Measurements from ENCODE around the gene CDK18.

The CDK18 gene

GRCh38 chr1:205570796-205571537 lies 66.5 kb downstream of the CDK18 start:
- Histone ChIP-seq H3K27ac (ENCODE audit: low read length) (no peak overlapping the region), H3K4me3 (ENCODE audit: low read length) (no peak overlapping the region), H3K9ac (ENCODE audit: low read length) (no peak overlapping the region), H3K9me3 (ENCODE audit: control insufficient read depth, low read depth, low read length) (no peaks in the 10 kb centered on the region), H3K4me1 (ENCODE audit: control insufficient read depth, low read depth, low read length) (peaks cover 3% of the 10 kb centered on the region), H3K27me3 (ENCODE audit: control insufficient read depth, insufficient read depth, low read length) (peaks cover 67% of the 10 kb centered on the region), H3K36me3 (ENCODE audit: control insufficient read depth, low read depth, low read length) (no peaks in the 10 kb centered on the region)

DNA sequence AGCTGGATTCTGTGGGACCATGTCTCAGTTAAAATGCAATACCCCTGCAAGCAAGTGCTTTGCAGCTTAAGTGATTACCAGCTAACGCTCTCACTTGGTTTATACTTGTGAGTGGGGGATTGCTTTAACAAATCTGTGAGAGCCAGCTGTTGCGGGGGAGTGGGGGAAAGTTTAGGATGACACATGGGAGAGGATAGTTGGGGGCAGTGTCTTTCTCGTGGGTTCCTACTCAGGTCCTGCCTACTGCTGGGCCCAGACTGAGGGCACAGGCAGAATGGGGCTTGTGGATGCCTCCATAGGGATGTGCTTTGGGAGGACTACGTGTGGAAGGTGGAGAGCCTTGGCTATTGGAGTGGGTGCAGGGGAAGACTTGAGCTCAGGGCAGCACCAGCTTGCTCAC lies 67.3 kb downstream of the CDK18 start:
- Histone ChIP-seq H3K4me1 (ENCODE audit: control insufficient read depth, low read depth, low read length) (peaks cover 3% of the 10 kb centered on the region), H3K36me3 (ENCODE audit: control insufficient read depth, low read depth, low read length) (no peaks in the 10 kb centered on the region), H3K27ac (ENCODE audit: low read length) (no peak overlapping the region), H3K4me3 (ENCODE audit: low read length) (no peak overlapping the region), H3K9ac (ENCODE audit: low read length) (no peak overlapping the region), H3K9me3 (ENCODE audit: control insufficient read depth, low read depth, low read length) (no peaks in the 10 kb centered on the region), H3K27me3 (ENCODE audit: control insufficient read depth, insufficient read depth, low read length) (peaks cover 59% of the 10 kb centered on the region)

GRCh38 chr1:205572421-205572820 lies 68.0 kb downstream of the CDK18 start:
- H3K9ac ChIP-seq (ENCODE audit: low read length) = no peak overlapping the region
- no peaks in the 10 kb centered on the region for H3K36me3 ChIP-seq (ENCODE audit: control insufficient read depth, low read depth, low read length)
- H3K4me1 ChIP-seq (ENCODE audit: control insufficient read depth, low read depth, low read length) = peaks cover 3% of the 10 kb centered on the region
- peaks cover 52% of the 10 kb centered on the region for H3K27me3 ChIP-seq (ENCODE audit: control insufficient read depth, insufficient read depth, low read length)
- H3K9me3 ChIP-seq (ENCODE audit: control insufficient read depth, low read depth, low read length) = no peaks in the 10 kb centered on the region
- no peak overlapping the region for H3K4me3 ChIP-seq (ENCODE audit: low read length)
- H3K27ac ChIP-seq (ENCODE audit: low read length) = no peak overlapping the region

DNA sequence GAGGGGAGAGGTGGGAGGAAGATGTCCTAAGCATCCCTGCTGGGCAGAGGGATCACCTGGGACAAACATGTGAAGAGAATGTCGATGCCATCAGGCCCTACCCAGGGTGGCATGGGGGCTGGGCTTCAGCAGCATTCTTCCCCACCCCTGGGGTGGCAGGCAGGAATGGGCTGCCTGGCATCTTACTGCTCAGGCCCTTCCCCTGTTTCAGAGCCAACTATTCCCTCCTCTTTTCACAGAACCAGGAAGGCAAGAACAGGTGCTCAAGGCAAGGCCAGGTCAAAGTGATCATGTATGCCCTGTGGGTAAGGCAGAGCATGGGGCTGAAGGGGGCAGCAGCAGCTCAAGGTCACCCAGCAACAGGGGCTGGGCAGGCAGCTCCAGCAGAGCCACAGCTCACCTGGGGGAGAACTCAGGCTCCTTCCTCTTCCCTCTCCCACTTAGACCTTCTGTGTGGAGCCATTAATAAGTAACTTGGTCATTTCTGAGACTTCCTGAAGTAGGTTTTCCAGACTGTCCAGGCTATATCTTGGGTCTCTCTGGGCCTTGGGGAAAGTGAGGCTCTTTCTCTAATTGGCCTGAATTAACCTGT lies 70.9 kb downstream of the CDK18 start:
- Histone ChIP-seq H3K36me3 (ENCODE audit: control insufficient read depth, low read depth, low read length) (no peaks in the 10 kb centered on the region), H3K27ac (ENCODE audit: low read length) (no peak overlapping the region), H3K4me3 (ENCODE audit: low read length) (no peak overlapping the region), H3K4me1 (ENCODE audit: control insufficient read depth, low read depth, low read length) (peaks cover 5% of the 10 kb centered on the region), H3K27me3 (ENCODE audit: control insufficient read depth, insufficient read depth, low read length) (peaks cover 23% of the 10 kb centered on the region), H3K9ac (ENCODE audit: low read length) (no peak overlapping the region), H3K9me3 (ENCODE audit: control insufficient read depth, low read depth, low read length) (no peaks in the 10 kb centered on the region)

DNA sequence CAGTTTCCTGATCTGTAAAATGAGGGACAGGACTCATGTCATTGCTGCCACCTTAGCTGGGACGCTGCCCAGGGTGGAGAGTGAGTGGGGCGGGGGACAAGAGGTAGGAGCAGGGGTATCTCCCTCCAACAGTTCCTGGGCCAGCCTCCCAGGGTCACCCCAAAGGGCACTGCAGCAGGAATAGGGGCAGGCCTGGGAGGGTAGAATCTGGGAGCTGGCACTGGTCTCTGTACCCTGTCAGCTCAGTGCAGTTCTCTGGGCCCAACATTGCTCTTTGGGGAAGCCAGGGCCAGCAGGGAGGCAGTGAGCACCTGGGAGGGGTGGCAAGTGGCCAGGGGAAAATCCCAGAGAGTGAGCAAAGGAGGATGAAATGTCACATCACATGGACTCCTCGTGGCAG lies 71.5 kb downstream of the CDK18 start:
- Histone ChIP-seq H3K36me3 (ENCODE audit: control insufficient read depth, low read depth, low read length) (no peaks in the 10 kb centered on the region), H3K9ac (ENCODE audit: low read length) (no peak overlapping the region), H3K4me3 (ENCODE audit: low read length) (no peak overlapping the region), H3K27me3 (ENCODE audit: control insufficient read depth, insufficient read depth, low read length) (peaks cover 17% of the 10 kb centered on the region), H3K9me3 (ENCODE audit: control insufficient read depth, low read depth, low read length) (no peaks in the 10 kb centered on the region), H3K4me1 (ENCODE audit: control insufficient read depth, low read depth, low read length) (peaks cover 5% of the 10 kb centered on the region), H3K27ac (ENCODE audit: low read length) (no peak overlapping the region)

DNA sequence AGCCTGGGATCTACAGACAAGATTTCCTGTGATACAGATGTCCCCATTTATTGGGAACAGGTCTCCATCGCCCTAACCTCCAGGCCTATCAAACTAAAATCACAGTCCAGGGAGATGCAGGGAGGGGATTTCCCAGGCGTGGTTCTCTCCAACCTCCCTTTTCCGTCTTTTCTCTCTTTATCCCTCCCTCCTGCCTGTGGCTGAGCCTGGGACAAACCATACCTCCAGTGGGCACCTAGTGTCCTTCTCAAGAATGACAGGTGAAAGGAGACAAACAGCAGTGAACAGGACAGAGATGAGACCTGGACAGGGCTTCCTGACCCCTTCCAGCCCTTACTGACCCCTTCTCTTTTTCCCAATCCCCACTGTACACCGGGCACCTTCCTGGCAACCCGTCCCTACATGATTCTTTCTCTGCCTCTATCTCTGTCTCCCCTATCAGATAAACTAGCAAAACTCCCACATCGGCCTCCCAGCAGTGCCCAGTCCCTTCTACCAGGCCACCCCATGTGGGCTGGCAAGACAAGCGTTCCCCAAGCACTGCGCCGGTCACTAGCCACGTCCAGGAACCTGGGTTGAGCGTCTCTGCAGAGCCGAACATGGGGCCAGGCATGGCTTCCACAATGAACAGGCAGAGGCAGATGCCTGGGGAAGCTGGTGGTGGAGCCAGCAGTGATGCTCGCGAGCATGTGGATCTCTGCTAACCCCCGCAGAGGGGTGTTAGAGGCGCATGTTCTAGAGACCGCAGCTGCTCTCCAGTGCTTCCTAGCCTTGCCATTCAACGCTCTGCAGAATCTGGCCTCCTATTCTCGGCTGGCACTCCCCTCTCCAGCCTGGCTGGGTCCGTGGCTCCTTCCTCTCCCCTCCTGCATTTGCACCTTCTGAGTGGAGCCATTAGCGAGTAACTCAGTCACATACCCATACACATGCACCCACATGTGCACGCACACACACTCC lies 72.6 kb downstream of the CDK18 start:
- H3K36me3 ChIP-seq (ENCODE audit: control insufficient read depth, low read depth, low read length) = no peaks in the 10 kb centered on the region
- no peak overlapping the region for H3K27ac ChIP-seq (ENCODE audit: low read length)
- peaks cover 8% of the 10 kb centered on the region for H3K27me3 ChIP-seq (ENCODE audit: control insufficient read depth, insufficient read depth, low read length)
- no peak overlapping the region for H3K9ac ChIP-seq (ENCODE audit: low read length)
- no peak overlapping the region for H3K4me3 ChIP-seq (ENCODE audit: low read length)
- H3K9me3 ChIP-seq (ENCODE audit: control insufficient read depth, low read depth, low read length) = no peaks in the 10 kb centered on the region
- peaks cover 5% of the 10 kb centered on the region for H3K4me1 ChIP-seq (ENCODE audit: control insufficient read depth, low read depth, low read length)

DNA sequence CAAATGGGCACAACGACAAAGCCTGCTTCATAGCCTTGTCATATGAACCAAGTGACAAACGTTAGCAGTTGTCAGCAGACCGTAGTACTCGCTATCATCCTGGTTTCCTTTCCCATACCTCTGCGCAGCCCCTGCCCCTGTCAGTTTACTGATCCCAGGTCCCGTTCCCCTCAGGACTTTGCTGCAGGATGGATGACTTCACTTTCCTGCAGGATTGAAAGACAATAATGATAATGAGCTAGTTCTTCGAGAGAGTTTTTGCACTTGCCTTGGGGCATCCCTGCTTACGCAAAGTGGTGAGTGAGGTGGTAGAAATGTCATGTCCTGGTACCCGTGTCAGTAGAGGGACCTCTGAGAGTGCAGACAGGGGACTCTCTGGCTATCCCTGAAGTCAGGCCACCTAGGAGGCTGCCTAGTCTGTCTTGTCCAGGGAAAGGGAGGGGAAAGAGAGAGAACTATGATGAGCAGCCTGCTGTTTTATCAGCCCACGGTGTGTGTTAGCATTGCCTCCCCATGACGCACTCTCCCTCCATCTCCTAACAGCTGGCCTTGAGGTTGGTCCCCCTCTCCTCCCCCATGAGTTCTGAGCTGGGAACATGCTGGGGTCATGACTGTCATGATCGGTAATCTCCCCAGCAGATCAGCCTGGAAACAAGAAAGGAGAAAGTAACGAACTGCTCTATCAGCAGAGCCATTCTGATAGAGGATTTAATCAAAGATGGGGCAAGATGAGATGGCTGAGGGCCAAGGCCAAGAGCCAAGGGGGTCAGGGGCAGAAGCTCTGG lies 73.6 kb downstream of the CDK18 start:
- no peak overlapping the region for H3K9ac ChIP-seq (ENCODE audit: low read length)
- no peaks in the 10 kb centered on the region for H3K27me3 ChIP-seq (ENCODE audit: control insufficient read depth, insufficient read depth, low read length)
- no peaks in the 10 kb centered on the region for H3K36me3 ChIP-seq (ENCODE audit: control insufficient read depth, low read depth, low read length)
- peaks cover 5% of the 10 kb centered on the region for H3K4me1 ChIP-seq (ENCODE audit: control insufficient read depth, low read depth, low read length)
- H3K27ac ChIP-seq (ENCODE audit: low read length) = no peak overlapping the region
- no peaks in the 10 kb centered on the region for H3K9me3 ChIP-seq (ENCODE audit: control insufficient read depth, low read depth, low read length)
- no peak overlapping the region for H3K4me3 ChIP-seq (ENCODE audit: low read length)

- peaks cover 5% of the 10 kb centered on the region for H3K4me1 ChIP-seq (ENCODE audit: control insufficient read depth, low read depth, low read length)
- no peaks in the 10 kb centered on the region for H3K36me3 ChIP-seq (ENCODE audit: control insufficient read depth, low read depth, low read length)
- no peak overlapping the region for H3K4me3 ChIP-seq (ENCODE audit: low read length)
- H3K9me3 ChIP-seq (ENCODE audit: control insufficient read depth, low read depth, low read length) = no peaks in the 10 kb centered on the region
- no peaks in the 10 kb centered on the region for H3K27me3 ChIP-seq (ENCODE audit: control insufficient read depth, insufficient read depth, low read length)
- H3K9ac ChIP-seq (ENCODE audit: low read length) = no peak overlapping the region
- no peak overlapping the region for H3K27ac ChIP-seq (ENCODE audit: low read length)
Observed at GRCh38 chr1:205578780-205579571, 74.5 kb downstream of the CDK18 start.

GRCh38 chr1:205579711-205580110 lies 75.2 kb downstream of the CDK18 start:
- Histone ChIP-seq H3K4me1 (ENCODE audit: control insufficient read depth, low read depth, low read length) (peaks cover 5% of the 10 kb centered on the region), H3K27me3 (ENCODE audit: control insufficient read depth, insufficient read depth, low read length) (no peaks in the 10 kb centered on the region), H3K4me3 (ENCODE audit: low read length) (no peak overlapping the region), H3K27ac (ENCODE audit: low read length) (no peak overlapping the region), H3K36me3 (ENCODE audit: control insufficient read depth, low read depth, low read length) (no peaks in the 10 kb centered on the region), H3K9me3 (ENCODE audit: control insufficient read depth, low read depth, low read length) (no peaks in the 10 kb centered on the region), H3K9ac (ENCODE audit: low read length) (no peak overlapping the region)

DNA sequence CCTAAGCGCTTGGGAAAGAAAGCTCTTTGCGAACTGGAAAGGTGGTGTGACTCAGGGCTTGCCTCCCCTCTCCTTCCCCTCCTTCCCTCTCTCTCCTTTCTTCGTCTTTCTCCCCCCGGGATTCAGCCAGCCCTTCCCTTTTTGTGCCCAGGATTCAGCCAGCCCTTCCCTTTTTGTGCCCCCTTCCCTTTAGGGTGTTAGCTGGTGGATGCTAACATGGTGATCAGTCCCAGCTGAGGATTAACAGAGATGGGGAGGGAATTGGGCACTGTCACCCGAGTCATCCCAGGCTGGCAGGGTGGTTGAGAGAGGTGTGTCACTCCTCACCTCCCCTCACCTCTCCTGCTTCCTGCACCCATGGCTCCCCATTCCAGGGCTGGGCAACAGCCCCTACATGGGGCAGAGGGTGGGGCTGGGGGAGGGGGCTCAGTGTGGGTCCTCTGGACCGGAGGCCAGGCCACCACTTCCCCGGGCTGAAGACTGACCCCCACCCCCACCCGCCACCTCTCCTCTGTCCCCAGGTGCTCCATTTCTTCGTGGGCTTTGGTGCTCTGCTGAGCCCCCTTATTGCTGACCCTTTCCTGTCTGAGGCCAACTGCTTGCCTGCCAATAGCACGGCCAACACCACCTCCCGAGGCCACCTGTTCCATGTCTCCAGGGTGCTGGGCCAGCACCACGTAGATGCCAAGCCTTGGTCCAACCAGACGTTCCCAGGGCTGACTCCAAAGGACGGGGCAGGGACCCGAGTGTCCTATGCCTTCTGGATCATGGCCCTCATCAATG lies 75.9 kb downstream of the CDK18 start:
- H3K27ac ChIP-seq (ENCODE audit: low read length) = no peak overlapping the region
- no peak overlapping the region for H3K9ac ChIP-seq (ENCODE audit: low read length)
- H3K4me3 ChIP-seq (ENCODE audit: low read length) = no peak overlapping the region
- peaks cover 5% of the 10 kb centered on the region for H3K4me1 ChIP-seq (ENCODE audit: control insufficient read depth, low read depth, low read length)
- no peaks in the 10 kb centered on the region for H3K9me3 ChIP-seq (ENCODE audit: control insufficient read depth, low read depth, low read length)
- no peaks in the 10 kb centered on the region for H3K27me3 ChIP-seq (ENCODE audit: control insufficient read depth, insufficient read depth, low read length)
- H3K36me3 ChIP-seq (ENCODE audit: control insufficient read depth, low read depth, low read length) = no peaks in the 10 kb centered on the region
